Endothelial cell (in vitro differentiated cells): ENCODE data around the gene DAZAP1. TPM values are rescaled to one million over a fixed set of nuclear protein-coding genes. Genes with fewer than 3 reads are reported as not detected.

Experiments
- DNase-seq: peaks from one replicate; pipeline ENCODE4 v3.0.0; 2021; ENCODE audit warnings: low spot score
- H3K27ac Mint-ChIP-seq: one replicate; pipeline ENCODE4 v1.8.0; 2021; ENCODE audit warnings: mixed read lengths, inconsistent platforms; ENCODE audit not compliant: unreplicated experiment
- H3K27me3 Mint-ChIP-seq: one replicate; pipeline ENCODE4 v1.8.0; 2021; ENCODE audit warnings: mild to moderate bottlenecking, moderate library complexity, mixed read lengths, inconsistent platforms; ENCODE audit not compliant: unreplicated experiment
- H3K36me3 Mint-ChIP-seq: one replicate; pipeline ENCODE4 v1.8.0; 2021; ENCODE audit warnings: mild to moderate bottlenecking, low read depth, mixed read lengths, inconsistent platforms; ENCODE audit not compliant: unreplicated experiment
- H3K4me1 Mint-ChIP-seq: one replicate; pipeline ENCODE4 v1.8.0; 2021; ENCODE audit warnings: mild to moderate bottlenecking, mixed read lengths, inconsistent platforms; ENCODE audit not compliant: unreplicated experiment
- H3K4me3 Mint-ChIP-seq: one replicate; pipeline ENCODE4 v1.8.0; 2021; ENCODE audit warnings: mild to moderate bottlenecking, mixed read lengths, inconsistent platforms; ENCODE audit not compliant: unreplicated experiment
- H3K9me3 Mint-ChIP-seq: one replicate; pipeline ENCODE4 v1.8.0; 2021; ENCODE audit warnings: mixed read lengths, inconsistent platforms; ENCODE audit not compliant: unreplicated experiment
- total RNA-seq: library from RNA; stranded (reverse); fragmentation: NEBNext Ultra II Directional; extraction: Animal tissue kit (Norgen Biotek cat#: 25700); gene quantifications from one replicate; pipeline ENCODE4 v1.2.1, GENCODE V29; 2021; ENCODE audit not compliant: unreplicated experiment
- TF ChIP-seq, protein P1 (sequence below): fragments of 200-600 bp; sonication (generic); IDR thresholded peaks from one replicate; pipeline ENCODE4 v1.5.0; 2021; ENCODE audit warnings: antibody characterized with exemption; ENCODE audit not compliant: unreplicated experiment

The DAZAP1 gene
- total RNA-seq, 1 donor from 2014 or later = 145 TPM

DNA sequence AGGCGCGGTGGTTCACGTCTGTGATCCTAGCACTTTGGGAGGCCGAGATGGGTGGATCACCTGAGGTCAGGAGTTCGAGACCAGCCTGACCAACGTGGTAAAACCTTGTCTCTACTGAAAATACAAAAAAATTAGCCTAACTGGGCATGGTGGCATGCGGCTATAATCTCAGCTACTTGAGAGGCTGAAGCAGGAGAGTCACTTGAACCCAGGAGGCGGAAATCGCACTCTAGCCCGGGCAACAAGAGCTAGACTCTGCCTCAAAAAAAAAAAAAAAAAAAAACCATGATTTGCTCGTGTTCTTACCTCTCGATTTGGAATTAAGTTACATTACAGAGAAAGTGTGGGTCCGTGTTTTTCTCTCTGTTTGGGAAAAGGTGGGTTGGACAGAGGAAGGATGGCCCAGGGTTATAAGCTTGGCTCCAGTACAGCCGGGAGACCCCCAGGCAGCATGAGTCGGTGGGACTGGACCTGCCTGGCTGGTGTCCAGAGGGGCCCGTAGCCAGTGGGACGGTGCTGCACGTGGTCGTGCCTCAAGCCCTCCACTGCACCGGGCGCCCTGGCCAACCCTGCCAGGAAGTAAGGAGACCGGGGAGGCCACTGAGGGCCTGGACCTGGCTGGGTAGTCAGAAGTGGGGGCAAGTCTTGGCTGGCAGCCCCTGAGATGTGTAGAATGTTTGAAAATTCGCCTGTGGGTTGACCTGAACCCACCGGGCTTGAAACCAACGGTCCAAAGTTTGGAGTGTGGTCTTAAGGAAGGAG is 34.5 kb downstream of the DAZAP1 start:
- peaks cover 7% of the 10 kb centered on the region for H3K4me1 Mint-ChIP-seq
- H3K9me3 Mint-ChIP-seq = no peaks in the 10 kb centered on the region
- H3K36me3 Mint-ChIP-seq = peaks cover 21% of the 10 kb centered on the region
- peaks cover 5% of the 10 kb centered on the region for H3K27me3 Mint-ChIP-seq
- TF ChIP-seq, protein P1, sequence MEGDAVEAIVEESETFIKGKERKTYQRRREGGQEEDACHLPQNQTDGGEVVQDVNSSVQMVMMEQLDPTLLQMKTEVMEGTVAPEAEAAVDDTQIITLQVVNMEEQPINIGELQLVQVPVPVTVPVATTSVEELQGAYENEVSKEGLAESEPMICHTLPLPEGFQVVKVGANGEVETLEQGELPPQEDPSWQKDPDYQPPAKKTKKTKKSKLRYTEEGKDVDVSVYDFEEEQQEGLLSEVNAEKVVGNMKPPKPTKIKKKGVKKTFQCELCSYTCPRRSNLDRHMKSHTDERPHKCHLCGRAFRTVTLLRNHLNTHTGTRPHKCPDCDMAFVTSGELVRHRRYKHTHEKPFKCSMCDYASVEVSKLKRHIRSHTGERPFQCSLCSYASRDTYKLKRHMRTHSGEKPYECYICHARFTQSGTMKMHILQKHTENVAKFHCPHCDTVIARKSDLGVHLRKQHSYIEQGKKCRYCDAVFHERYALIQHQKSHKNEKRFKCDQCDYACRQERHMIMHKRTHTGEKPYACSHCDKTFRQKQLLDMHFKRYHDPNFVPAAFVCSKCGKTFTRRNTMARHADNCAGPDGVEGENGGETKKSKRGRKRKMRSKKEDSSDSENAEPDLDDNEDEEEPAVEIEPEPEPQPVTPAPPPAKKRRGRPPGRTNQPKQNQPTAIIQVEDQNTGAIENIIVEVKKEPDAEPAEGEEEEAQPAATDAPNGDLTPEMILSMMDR = no peak
- peak overlapping the region; percentile 59 for H3K4me3 Mint-ChIP-seq
- peak overlapping the region; percentile 53 for H3K27ac Mint-ChIP-seq
- DNase-seq = no peak

GRCh38 chr19:1445185-1445931 is 38.0 kb downstream of the DAZAP1 start:
- TF ChIP-seq, protein P1 = peak; percentile 81
- peak; percentile 92 for DNase-seq
- Mint-ChIP-seq H3K36me3 (peaks cover 21% of the 10 kb centered on the region), H3K27me3 (peaks cover 19% of the 10 kb centered on the region), H3K4me1 (peaks cover 7% of the 10 kb centered on the region), H3K4me3 (peak overlapping the region; percentile 21), H3K9me3 (no peaks in the 10 kb centered on the region), H3K27ac (no peak overlapping the region)

GRCh38 chr19:1445932-1446712 is 38.7 kb downstream of the DAZAP1 start:
- DNase-seq = peak; percentile 52
- TF ChIP-seq, protein P1 = no peak
- H3K4me3 Mint-ChIP-seq = no peak overlapping the region
- H3K27me3 Mint-ChIP-seq = peaks cover 26% of the 10 kb centered on the region
- peaks cover 7% of the 10 kb centered on the region for H3K4me1 Mint-ChIP-seq
- no peak overlapping the region for H3K27ac Mint-ChIP-seq
- H3K36me3 Mint-ChIP-seq = peaks cover 22% of the 10 kb centered on the region
- no peaks in the 10 kb centered on the region for H3K9me3 Mint-ChIP-seq

DNA sequence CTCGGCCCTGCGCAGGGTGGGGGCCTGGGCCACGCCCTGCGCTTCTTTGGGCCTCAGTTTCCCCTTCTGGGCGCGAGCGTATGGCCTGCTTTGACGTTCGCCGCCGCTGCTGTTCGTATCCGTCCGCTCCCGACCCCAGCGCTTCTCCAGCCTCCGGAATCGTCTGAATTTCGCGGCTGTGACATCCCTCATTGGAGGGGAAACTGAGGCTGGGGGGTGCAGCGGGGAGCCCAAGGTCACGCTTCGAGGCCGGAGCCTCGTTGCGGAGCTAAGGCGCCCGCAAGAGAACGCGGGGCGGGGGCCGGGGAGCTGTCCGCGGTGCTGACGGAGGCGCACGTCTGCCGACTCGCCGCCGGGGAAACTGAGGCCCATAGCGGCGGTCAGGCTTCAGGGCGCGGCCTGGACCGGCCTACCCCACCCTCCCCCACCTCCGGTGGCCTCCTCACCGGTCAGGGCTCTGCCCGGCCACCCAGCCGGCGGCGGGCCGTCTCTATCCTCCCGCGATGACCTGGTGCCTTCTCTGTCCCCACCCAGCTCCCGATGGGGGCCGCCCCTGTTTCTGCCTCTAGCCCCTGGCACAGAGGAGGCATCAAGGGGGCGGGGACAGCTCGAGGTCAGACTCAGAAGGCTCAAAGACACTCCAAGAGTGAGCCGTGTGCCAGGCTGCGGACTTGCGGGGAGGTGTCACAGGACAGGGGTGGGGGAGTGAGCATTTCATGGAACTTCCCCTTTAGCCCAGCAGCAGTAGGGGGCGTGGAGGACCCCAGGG is 39.5 kb downstream of the DAZAP1 start:
- Mint-ChIP-seq H3K27me3 (peaks cover 25% of the 10 kb centered on the region), H3K4me3 (peak overlapping the region; percentile 86), H3K4me1 (peaks cover 7% of the 10 kb centered on the region), H3K36me3 (peaks cover 15% of the 10 kb centered on the region), H3K27ac (no peak overlapping the region), H3K9me3 (no peaks in the 10 kb centered on the region)
- TF ChIP-seq, protein P1 = no peak
- DNase-seq = peak; percentile 55
